ENCODE measurements around the gene SNF8.
A peak's percentile ranks its signal among the peaks of the same experiment; 100 is the strongest.

SNF8 gene

DNA sequence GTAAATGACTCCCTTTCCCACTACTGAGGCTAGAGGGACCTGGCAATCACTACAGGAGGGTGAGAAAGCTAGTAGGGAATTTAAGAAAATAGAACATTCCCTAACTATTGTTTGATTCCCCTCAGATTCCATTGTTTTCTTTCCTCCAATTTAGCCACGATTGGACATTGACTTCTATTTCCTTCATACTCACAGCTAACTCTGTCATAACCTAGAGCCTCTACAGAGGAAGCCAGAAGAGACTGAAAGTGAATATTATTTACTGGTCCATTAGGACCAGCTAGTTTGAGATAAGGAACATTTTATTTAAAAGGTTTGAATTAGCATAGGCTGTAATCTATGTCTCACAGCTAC is 14.9 kb downstream of the SNF8 start:
- TF ChIP-seq ESRRG (CRISPR knock-in tag; IDR thresholded peaks at IDR 0.05) (no peak), OSR1 (CRISPR knock-in tag; IDR thresholded peaks at IDR 0.05) (no peak), ZNF70 (CRISPR knock-in tag; IDR thresholded peaks at IDR 0.05) (no peak), TOX (CRISPR knock-in tag; IDR thresholded peaks at IDR 0.05; ENCODE audit: borderline replicate concordance) (no peak), ZFP30 (CRISPR knock-in tag; IDR thresholded peaks at IDR 0.05) (no peak)
- TF ChIP-seq, protein P1, sequence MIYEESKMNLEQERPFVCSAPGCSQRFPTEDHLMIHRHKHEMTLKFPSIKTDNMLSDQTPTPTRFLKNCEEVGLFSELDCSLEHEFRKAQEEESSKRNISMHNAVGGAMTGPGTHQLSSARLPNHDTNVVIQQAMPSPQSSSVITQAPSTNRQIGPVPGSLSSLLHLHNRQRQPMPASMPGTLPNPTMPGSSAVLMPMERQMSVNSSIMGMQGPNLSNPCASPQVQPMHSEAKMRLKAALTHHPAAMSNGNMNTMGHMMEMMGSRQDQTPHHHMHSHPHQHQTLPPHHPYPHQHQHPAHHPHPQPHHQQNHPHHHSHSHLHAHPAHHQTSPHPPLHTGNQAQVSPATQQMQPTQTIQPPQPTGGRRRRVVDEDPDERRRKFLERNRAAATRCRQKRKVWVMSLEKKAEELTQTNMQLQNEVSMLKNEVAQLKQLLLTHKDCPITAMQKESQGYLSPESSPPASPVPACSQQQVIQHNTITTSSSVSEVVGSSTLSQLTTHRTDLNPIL (CRISPR knock-in tag; IDR thresholded peaks at IDR 0.05; ENCODE audit: low read depth): no peak
- no peak; the same call in 1 of the 3 replicates for ATAC-seq

DNA sequence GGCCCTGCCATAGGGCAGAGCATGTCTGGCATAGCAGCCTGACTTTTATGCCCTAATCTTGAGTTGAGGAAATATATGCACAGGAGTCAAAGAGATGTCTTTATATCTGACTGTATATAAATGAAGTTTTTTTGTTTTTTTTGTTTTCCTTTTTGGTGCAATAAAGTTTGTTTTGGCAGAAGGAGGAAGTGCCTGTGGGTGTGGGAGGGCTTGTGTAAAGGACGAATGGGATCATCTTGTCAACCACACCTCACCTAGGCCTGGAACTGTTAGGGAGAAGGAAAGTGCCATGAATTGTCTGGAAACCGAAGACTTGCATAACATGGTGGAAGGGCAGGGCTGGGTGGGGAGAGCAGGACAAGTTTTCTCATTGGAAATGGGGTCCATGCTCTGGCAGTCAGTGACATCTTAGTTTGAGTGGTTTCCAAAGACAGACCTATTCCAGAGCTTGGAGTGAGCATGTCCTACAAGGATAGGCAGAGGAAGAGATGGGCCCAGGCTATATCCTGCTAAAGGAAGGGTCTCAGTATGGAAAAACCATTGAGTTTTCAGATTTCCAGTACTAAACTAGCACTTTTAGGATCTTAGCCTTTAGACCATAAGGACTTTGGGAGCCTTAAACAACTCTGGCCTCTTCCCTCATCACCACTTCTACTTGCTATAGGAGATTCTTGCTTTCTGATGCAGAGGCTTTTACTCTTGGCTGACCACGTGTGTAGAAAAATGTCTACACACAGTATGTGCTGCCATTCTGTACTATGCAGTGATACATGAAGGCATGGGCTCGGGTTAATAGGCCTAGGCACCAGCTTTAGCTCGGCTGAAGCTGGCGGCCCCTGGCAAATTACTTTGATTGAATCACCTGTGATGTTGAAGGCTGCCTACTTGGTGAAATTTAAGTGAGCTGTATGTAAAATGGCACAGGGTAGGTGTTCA is 15.5 kb downstream of the SNF8 start:
- ATAC-seq: no peak; the same call in 2 of the 3 replicates
- TF ChIP-seq, protein P2, sequence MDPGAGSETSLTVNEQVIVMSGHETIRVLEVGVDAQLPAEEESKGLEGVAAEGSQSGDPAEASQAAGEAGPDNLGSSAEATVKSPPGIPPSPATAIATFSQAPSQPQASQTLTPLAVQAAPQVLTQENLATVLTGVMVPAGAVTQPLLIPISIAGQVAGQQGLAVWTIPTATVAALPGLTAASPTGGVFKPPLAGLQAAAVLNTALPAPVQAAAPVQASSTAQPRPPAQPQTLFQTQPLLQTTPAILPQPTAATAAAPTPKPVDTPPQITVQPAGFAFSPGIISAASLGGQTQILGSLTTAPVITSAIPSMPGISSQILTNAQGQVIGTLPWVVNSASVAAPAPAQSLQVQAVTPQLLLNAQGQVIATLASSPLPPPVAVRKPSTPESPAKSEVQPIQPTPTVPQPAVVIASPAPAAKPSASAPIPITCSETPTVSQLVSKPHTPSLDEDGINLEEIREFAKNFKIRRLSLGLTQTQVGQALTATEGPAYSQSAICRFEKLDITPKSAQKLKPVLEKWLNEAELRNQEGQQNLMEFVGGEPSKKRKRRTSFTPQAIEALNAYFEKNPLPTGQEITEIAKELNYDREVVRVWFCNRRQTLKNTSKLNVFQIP (CRISPR knock-in tag; IDR thresholded peaks at IDR 0.05; ENCODE audit: borderline replicate concordance, low read depth): no peak
- TF ChIP-seq, protein P3, sequence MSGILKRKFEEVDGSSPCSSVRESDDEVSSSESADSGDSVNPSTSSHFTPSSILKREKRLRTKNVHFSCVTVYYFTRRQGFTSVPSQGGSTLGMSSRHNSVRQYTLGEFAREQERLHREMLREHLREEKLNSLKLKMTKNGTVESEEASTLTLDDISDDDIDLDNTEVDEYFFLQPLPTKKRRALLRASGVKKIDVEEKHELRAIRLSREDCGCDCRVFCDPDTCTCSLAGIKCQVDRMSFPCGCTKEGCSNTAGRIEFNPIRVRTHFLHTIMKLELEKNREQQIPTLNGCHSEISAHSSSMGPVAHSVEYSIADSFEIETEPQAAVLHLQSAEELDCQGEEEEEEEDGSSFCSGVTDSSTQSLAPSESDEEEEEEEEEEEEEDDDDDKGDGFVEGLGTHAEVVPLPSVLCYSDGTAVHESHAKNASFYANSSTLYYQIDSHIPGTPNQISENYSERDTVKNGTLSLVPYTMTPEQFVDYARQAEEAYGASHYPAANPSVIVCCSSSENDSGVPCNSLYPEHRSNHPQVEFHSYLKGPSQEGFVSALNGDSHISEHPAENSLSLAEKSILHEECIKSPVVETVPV (CRISPR knock-in tag; IDR thresholded peaks at IDR 0.05): no peak
- TF ChIP-seq OSR1 (CRISPR knock-in tag; IDR thresholded peaks at IDR 0.05) (no peak), GLIS3 (CRISPR knock-in tag; IDR thresholded peaks at IDR 0.05) (no peak), CSDC2 (CRISPR knock-in tag; IDR thresholded peaks at IDR 0.05) (no peak), TCF4 (CRISPR knock-in tag; IDR thresholded peaks at IDR 0.05; ENCODE audit: borderline replicate concordance) (no peak), TOX (CRISPR knock-in tag; IDR thresholded peaks at IDR 0.05; ENCODE audit: borderline replicate concordance) (no peak), ZNF70 (CRISPR knock-in tag; IDR thresholded peaks at IDR 0.05) (no peak), ZFP30 (CRISPR knock-in tag; IDR thresholded peaks at IDR 0.05) (no peak), ZC3H10 (CRISPR knock-in tag; IDR thresholded peaks at IDR 0.05) (no peak), RARB (CRISPR knock-in tag; IDR thresholded peaks at IDR 0.05) (no peak), ZFP3 (CRISPR knock-in tag; IDR thresholded peaks at IDR 0.05) (no peak), ESRRG (CRISPR knock-in tag; IDR thresholded peaks at IDR 0.05) (no peak)
- TF ChIP-seq, protein P4, sequence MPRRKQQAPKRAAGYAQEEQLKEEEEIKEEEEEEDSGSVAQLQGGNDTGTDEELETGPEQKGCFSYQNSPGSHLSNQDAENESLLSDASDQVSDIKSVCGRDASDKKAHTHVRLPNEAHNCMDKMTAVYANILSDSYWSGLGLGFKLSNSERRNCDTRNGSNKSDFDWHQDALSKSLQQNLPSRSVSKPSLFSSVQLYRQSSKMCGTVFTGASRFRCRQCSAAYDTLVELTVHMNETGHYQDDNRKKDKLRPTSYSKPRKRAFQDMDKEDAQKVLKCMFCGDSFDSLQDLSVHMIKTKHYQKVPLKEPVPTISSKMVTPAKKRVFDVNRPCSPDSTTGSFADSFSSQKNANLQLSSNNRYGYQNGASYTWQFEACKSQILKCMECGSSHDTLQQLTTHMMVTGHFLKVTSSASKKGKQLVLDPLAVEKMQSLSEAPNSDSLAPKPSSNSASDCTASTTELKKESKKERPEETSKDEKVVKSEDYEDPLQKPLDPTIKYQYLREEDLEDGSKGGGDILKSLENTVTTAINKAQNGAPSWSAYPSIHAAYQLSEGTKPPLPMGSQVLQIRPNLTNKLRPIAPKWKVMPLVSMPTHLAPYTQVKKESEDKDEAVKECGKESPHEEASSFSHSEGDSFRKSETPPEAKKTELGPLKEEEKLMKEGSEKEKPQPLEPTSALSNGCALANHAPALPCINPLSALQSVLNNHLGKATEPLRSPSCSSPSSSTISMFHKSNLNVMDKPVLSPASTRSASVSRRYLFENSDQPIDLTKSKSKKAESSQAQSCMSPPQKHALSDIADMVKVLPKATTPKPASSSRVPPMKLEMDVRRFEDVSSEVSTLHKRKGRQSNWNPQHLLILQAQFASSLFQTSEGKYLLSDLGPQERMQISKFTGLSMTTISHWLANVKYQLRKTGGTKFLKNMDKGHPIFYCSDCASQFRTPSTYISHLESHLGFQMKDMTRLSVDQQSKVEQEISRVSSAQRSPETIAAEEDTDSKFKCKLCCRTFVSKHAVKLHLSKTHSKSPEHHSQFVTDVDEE (CRISPR knock-in tag; IDR thresholded peaks at IDR 0.05): no peak
- TF ChIP-seq, protein P5, sequence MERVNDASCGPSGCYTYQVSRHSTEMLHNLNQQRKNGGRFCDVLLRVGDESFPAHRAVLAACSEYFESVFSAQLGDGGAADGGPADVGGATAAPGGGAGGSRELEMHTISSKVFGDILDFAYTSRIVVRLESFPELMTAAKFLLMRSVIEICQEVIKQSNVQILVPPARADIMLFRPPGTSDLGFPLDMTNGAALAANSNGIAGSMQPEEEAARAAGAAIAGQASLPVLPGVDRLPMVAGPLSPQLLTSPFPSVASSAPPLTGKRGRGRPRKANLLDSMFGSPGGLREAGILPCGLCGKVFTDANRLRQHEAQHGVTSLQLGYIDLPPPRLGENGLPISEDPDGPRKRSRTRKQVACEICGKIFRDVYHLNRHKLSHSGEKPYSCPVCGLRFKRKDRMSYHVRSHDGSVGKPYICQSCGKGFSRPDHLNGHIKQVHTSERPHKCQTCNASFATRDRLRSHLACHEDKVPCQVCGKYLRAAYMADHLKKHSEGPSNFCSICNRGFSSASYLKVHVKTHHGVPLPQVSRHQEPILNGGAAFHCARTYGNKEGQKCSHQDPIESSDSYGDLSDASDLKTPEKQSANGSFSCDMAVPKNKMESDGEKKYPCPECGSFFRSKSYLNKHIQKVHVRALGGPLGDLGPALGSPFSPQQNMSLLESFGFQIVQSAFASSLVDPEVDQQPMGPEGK (CRISPR knock-in tag; IDR thresholded peaks at IDR 0.05; ENCODE audit: borderline replicate concordance): no peak; the same call in 1 of the 2 replicates

DNA sequence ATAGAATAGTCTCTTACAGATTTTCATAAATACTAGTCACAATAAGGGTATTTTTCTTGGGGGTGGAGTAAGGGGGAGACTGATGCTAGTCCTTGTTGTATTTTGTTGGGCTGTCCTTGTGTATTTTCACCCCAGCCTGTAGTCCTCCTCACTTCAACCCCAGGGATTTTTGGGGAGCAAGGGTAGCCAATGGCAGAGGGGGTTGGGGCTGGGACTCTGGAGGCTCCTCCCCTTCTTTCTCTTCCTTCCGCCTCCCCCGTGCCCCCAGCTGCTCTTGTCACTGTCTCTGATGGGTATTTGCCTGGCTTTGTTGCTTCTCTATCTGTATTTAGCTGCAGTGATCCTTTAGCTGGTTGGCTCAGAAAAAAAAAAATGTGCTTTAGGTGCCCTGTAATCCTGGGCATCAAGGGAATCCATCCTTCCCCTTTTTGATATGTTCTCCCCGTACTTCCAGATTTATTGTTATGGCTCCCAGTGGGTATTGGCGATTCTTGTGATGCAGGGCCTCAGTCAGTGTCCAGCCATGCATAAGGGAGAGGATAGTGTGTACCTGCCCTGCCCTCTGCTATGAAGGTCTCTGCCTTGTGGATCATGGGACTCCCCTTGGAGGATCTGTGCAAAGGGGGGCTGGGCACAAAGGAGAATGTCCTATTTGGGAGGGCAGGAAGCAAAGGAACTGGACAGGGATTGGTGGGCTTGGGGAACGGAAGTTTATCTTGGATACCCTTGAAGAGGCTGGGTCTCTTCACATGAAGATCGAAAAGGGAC is 16.5 kb downstream of the SNF8 start:
- ATAC-seq: 0 out of 3 replicates have a peak, but pooled peaks have one; percentile 2
- TF ChIP-seq ZNF8 (CRISPR knock-in tag; IDR thresholded peaks at IDR 0.05): no peak
- TF ChIP-seq SNAI2 (CRISPR knock-in tag; IDR thresholded peaks at IDR 0.05): no peak
- TF ChIP-seq BACH2 (CRISPR knock-in tag; IDR thresholded peaks at IDR 0.05; ENCODE audit: borderline replicate concordance): no peak
- no peak for TF ChIP-seq TCF4 (CRISPR knock-in tag; IDR thresholded peaks at IDR 0.05; ENCODE audit: borderline replicate concordance)
- TF ChIP-seq ISL1 (CRISPR knock-in tag; IDR thresholded peaks at IDR 0.05): no peak
- TF ChIP-seq, protein P3 (CRISPR knock-in tag; IDR thresholded peaks at IDR 0.05): no peak
- no peak for TF ChIP-seq ZC3H10 (CRISPR knock-in tag; IDR thresholded peaks at IDR 0.05)
- no peak for TF ChIP-seq OSR1 (CRISPR knock-in tag; IDR thresholded peaks at IDR 0.05)
- no peak for TF ChIP-seq RARB (CRISPR knock-in tag; IDR thresholded peaks at IDR 0.05)
- TF ChIP-seq ZNF70 (CRISPR knock-in tag; IDR thresholded peaks at IDR 0.05): no peak
- TF ChIP-seq, protein P1 (CRISPR knock-in tag; IDR thresholded peaks at IDR 0.05; ENCODE audit: low read depth): no peak
- no peak for TF ChIP-seq ZNF565 (CRISPR knock-in tag; conservative IDR thresholded peaks at IDR 0.05; ENCODE audit: low read depth)
- TF ChIP-seq ZFP30 (CRISPR knock-in tag; IDR thresholded peaks at IDR 0.05): no peak
- no peak for TF ChIP-seq TOX (CRISPR knock-in tag; IDR thresholded peaks at IDR 0.05; ENCODE audit: borderline replicate concordance)
- TF ChIP-seq CSDC2 (CRISPR knock-in tag; IDR thresholded peaks at IDR 0.05): no peak
- no peak for TF ChIP-seq ZFP3 (CRISPR knock-in tag; IDR thresholded peaks at IDR 0.05)
- no peak for TF ChIP-seq PPARA (CRISPR knock-in tag; IDR thresholded peaks at IDR 0.05; ENCODE audit: borderline replicate concordance)

Data from SK-N-SH treated with all-trans-retinoic acid at 6 μM for 48 hours (cell line).